GM12892 (cell line): Measurements from ENCODE around the gene ANKRD39.
"Not testable (repeated sequence)": the region's sequence is repeated elsewhere in the genome, so short reads cannot be mapped to it uniquely, and the experiment has no call there.

ENCODE experiments used
- DNase-seq: peaks from one replicate; pipeline ENCODE4 v3.0.0; 2011; ENCODE audit not compliant: insufficient read length
- FAIRE-seq: peaks from 2 replicates; lab custom pipeline; 2011; peaks lifted over from hg19 to GRCh38; lab: Jason Lieb, UNC
- POLR2A ChIP-seq: IDR thresholded peaks from 2 replicates; pipeline ENCODE4 v1.6.1; 2011; ENCODE audit warnings: low read depth, low read length, control low read depth
- POLR2AphosphoS5 ChIP-seq: IDR thresholded peaks from 2 replicates; pipeline ENCODE4 v1.6.1; 2011; ENCODE audit warnings: low read depth, low read length, control low read depth
- TAF1 ChIP-seq: IDR thresholded peaks from 2 replicates; pipeline ENCODE4 v1.6.1; 2011; ENCODE audit warnings: low read depth, mild to moderate bottlenecking, control low read depth, low read length, borderline replicate concordance

The ANKRD39 gene

DNA sequence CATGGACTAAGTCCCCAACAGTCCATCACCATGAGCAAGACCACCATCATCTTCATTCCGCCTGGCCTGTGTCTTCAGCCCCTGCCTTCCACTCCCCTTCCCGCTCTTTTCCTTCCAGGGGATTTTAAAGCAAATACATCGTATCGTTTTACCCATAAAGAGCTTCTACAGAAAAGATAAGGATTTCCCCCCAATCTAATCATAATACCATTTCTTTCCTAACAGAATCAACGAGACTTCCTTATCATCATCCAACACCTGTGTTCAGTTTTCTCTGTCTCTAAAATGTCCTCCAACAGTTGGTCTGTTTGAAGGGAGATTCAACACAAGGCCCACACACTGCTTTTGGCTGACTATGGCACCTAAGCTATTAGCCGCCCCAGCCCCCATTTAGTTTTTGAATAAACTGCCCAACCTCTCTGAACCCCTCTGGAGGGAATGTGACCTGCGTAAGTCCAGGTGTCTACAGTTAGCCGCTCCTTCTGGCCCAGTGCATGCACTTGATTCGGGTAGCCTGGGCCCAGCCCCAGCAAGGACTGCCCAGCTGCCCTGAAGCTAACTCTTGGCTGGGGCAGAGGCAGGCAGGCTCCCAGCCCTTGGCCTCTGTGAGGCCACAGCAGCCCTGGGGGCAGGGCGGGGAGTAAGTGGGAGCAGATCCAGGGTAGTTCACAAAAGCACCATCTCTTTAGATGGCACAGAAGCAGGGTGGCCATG is 37.4 kb upstream of the ANKRD39 start:
- no peak for FAIRE-seq
- no peak for DNase-seq
- no peak for TF ChIP-seq POLR2AphosphoS5
- TF ChIP-seq TAF1: no peak
- TF ChIP-seq POLR2A: no peak

GRCh38 chr2:96894151-96894531 is 36.3 kb upstream of the ANKRD39 start:
- FAIRE-seq: no peak
- no peak for TF ChIP-seq TAF1
- no peak for TF ChIP-seq POLR2A
- TF ChIP-seq POLR2AphosphoS5: no peak
- DNase-seq: no peak

DNA sequence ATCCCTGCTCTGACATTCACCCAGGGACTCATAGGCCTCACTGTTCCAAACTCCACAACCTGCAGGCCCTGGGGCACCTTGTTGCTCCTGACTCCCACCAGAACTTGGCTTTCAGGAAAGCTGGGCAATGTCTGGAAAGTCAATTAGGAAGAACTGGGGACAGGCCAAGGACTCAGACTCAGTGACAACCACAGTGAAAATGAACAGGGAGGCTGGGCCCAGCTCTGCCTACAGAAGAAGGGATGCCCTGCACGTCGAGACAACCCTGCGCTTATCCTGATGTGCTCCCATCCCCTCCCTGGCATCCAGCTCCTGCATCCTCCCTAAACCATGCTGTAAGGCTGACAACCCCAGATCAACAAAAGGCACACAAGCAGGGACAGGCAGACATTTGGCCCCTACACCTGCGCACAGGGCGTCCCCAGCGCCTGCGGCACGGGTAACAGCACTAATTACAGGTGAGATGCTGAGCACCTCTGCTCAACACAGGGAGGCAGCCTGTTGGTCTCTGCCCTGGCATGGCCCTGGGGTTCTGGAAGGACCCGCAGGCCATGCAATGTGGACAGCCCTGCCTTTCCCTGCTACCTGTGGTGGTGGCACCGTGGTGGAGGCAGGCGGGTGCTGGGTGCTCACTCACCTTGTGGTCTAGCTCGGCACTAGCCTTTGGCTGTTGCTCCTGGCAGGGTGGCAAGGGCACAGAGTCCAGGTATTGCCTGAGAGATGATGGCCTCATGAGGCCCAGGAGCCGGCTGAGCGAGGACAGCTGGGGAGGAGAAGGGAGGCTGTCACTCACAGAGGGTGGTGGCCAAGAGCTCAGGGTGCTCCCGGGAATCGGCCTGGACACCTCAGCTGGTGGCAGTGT is 35.7 kb upstream of the ANKRD39 start:
- FAIRE-seq: no peak
- DNase-seq: no peak

GRCh38 chr2:96891591-96892333 is 33.9 kb upstream of the ANKRD39 start:
- TF ChIP-seq POLR2AphosphoS5 (no peak), TAF1 (no peak), POLR2A (no peak)
- FAIRE-seq (no peak), DNase-seq (no peak)

More for the DNA sequence above, 35.7 kb upstream of the ANKRD39 start:
- TF ChIP-seq TAF1 (no peak), POLR2A (no peak), POLR2AphosphoS5 (no peak)

DNA sequence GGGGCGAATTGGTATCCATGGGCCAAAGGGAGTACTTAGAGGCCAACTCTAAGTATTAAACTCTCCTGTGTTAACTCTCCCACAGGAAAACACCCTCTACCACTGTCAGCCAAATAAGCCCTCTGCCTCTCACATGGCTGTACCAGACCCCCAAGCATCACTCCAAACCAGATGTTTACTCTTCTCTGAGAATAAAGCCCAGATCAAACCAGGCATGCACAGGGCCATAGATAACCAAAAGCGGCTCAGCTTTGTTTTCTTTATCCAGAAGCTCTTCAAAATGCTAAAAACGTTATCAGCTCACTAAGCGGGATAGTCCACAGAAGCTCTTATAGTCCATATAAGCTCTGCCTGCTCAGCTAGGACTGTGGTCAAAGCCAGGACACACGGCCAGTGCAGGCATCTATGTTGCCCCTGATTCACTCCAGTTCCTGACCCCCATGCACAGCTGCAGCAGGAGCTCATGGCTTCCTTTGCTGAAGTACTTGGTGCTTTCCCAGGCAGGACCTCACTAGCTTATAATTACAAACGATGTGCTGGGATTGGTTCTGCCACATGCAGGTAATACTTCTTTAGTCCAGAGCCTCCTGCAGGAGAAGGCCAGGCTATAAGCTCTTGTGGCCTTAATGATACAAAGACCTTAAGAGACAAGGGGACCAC is 33.0 kb upstream of the ANKRD39 start:
- FAIRE-seq (no peak), DNase-seq (no peak)

GRCh38 chr2:96890252-96890651 is 32.4 kb upstream of the ANKRD39 start:
- FAIRE-seq: no peak
- DNase-seq: no peak
- no peak for TF ChIP-seq POLR2AphosphoS5
- no peak for TF ChIP-seq TAF1
- TF ChIP-seq POLR2A: no peak

More for the DNA sequence above, 33.0 kb upstream of the ANKRD39 start:
- no peak for TF ChIP-seq POLR2A
- no peak for TF ChIP-seq POLR2AphosphoS5
- no peak for TF ChIP-seq TAF1

DNA sequence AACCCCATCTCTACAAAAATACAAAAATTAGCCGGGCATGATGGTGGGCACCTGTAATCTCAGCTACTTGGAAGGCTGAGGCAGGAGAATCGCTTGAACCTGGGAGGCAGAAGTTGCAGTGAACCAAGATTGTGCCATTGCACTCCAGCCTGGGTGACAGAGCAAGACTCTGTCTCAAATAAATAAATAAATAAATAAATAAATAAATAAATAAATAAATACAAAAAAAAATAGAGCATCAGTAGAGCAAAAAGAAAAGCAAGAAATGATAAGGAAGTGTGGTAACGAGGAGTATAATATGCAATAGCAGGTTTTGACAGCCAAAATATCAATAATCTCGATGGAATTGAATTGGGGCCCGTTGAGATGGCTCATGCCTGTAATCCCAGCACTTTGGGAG is 31.7 kb upstream of the ANKRD39 start:
- FAIRE-seq, DNase-seq: not testable (repeated sequence)

DNA sequence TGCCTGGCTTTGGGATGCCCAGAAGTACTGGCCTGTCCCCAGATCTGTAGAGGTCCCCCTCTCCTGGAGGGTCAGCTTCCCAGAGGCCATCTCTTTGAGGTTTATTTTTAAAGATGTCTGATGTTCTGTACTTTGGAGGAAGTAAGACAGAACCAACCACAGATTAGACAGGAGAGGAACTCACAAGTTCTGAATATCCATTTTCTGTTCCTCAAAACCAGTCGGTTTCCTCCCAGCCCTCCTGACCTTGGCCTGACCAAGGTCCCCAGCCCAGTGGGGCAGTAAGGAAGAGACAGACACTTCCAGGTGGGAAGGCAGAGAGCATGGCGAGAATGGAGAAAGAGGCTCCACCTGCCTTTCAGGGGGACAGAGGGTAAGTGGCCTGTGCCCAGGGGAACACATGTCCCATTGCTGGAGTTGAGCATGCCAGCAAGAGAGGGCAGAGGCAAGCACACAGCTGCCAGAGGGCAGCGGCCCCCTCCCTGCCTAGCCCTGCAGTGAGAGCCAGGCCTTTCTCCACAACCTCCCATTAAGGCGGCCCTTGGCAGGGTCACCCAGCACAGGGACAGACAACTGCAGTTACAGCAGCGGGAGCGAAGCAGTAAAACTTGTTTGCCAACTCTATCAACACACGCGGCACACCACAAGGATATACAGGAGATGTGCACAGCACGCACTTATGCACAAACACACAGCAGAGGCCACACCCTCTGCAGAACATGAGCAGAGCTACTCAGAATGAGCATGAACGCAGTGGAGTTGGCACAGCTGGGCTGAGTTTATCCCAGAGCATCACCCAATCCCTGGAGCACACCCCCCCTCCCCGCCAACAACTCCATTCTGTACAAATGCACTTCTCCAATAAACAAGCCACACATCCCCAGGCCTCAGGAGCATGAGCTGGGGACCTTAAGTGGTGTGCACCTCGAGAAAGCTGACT is 30.5 kb upstream of the ANKRD39 start:
- TF ChIP-seq POLR2A: no peak
- TF ChIP-seq TAF1: no peak
- no peak for TF ChIP-seq POLR2AphosphoS5
- DNase-seq: no peak
- no peak for FAIRE-seq

DNA sequence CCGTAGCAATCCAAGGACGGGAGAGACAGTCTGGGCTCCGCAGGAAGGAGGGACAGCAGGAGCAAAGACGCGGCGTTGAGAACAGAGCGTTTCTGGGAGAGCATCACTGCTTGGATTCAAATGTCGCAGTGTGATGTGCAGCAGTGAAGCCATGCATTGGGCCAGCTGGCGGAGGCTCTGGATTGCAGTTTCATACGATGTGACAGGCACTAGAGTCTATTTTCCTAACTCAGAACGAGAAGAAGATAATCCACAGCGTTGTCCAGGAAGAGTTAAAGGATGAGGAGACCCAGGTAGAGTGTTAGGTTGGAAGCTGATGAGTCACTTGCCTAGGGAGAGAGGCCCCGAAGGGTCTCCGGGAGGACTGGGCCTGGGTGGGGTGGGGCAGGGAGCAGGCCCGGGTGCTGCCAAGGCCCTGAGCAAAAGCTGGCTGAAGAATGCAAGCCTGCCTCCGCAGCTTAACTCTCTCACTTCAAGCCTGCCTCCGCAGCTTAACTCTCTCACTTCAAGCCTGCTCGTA is 29.7 kb upstream of the ANKRD39 start:
- FAIRE-seq: no peak
- DNase-seq: no peak
- TF ChIP-seq TAF1: no peak
- TF ChIP-seq POLR2A: no peak
- TF ChIP-seq POLR2AphosphoS5: no peak
